AG04449 (cell line): ENCODE data around the gene TMEM178A.

Source experiments
- CTCF ChIA-PET: fragments of 350-600 bp; formaldehyde crosslinking; extraction: SDS; loops from one replicate; lab custom pipeline; 2021; ENCODE audit warnings: antibody characterized with exemption; lab: Yijun Ruan, JAX
- POLR2A ChIA-PET: fragments of 400-600, 350-600 bp; formaldehyde crosslinking; extraction: SDS; loops from one replicate; lab custom pipeline; 2020; ENCODE audit warnings: antibody characterized with exemption, inconsistent platforms; lab: Yijun Ruan, JAX
- DNase-seq: peaks from one replicate; pipeline ENCODE4 v3.0.0-alpha.2; 2010; ENCODE audit warnings: low read depth, low spot score
- H3K4me3 ChIP-seq: 2 replicates; pipeline ENCODE4 v1.5.1; 2011; ENCODE audit warnings: low read depth, mild to moderate bottlenecking, control low read depth, low read length
- TF ChIP-seq, protein P1 (sequence below): IDR thresholded peaks from one replicate; pipeline ENCODE4 v1.5.1; 2011; ENCODE audit warnings: mild to moderate bottlenecking, moderate library complexity, low read length, control low read depth, inconsistent platforms; ENCODE audit not compliant: insufficient read depth; ENCODE audit errors: missing control alignments

TMEM178A gene

DNA sequence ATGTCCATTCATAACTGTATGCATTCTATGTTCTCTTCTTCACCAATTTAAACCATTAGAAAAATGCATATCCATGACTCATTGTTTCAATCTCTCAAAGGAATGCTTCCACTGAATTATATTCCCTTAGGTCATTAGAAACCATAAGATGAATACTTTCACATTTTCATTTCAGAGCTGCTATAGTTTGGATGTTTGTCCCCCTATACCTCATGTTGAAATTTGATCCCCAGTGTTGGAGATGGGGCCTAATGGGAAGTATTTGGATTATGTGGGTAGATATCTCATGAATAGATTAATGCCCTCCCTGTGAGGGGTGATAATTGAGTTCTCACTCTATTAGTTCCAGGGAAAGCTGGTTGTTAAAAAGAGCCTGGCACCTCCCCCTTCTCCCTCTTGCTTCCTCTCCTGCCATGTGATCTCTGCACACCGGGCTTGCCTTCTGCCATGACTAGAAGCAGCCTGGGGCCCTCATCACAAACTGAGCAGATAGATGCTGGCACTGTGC lies 77.6 kb downstream of the TMEM178A start:
- TF ChIP-seq, protein P1, sequence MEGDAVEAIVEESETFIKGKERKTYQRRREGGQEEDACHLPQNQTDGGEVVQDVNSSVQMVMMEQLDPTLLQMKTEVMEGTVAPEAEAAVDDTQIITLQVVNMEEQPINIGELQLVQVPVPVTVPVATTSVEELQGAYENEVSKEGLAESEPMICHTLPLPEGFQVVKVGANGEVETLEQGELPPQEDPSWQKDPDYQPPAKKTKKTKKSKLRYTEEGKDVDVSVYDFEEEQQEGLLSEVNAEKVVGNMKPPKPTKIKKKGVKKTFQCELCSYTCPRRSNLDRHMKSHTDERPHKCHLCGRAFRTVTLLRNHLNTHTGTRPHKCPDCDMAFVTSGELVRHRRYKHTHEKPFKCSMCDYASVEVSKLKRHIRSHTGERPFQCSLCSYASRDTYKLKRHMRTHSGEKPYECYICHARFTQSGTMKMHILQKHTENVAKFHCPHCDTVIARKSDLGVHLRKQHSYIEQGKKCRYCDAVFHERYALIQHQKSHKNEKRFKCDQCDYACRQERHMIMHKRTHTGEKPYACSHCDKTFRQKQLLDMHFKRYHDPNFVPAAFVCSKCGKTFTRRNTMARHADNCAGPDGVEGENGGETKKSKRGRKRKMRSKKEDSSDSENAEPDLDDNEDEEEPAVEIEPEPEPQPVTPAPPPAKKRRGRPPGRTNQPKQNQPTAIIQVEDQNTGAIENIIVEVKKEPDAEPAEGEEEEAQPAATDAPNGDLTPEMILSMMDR, result no peak
- ChIA-PET POLR2A (interaction anchor here (0.6 to 0.9 kb wide), 2 partner anchors 9 to 128 kb away, joined by 3 read pairs; no protein-coding TSS in a partner anchor), CTCF (interaction anchor here (1.4 to 2.1 kb wide), 2 partner anchors 13 to 16 kb away, joined by 4 to 12 read pairs; no protein-coding TSS in a partner anchor)
- no peak overlapping the region for H3K4me3 ChIP-seq
- DNase-seq, result no peak

DNA sequence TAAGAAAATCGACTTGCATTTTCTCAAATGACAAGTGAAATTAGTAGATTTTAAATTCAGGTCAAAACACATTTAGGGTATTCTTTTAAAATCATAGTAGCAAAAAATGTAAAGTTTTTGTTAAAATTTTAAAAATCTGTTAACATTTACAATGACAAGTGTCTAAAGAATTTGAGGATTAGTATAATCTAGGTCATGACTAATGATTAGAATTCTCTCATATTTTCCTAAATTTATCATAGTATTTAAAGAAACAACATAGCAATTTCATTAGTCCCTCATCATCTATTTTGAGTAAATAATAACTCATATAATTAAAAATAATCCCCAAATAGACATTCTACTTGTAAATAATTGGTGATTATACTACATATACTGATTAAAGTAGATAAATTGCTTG lies 89.7 kb downstream of the TMEM178A start:
- no peak for DNase-seq
- TF ChIP-seq, protein P1, result no peak
- H3K4me3 ChIP-seq, result no peak overlapping the region
- CTCF ChIA-PET, result no interaction called here
- POLR2A ChIA-PET, result no interaction called here

GRCh38 chr2:39757156-39757555 lies 91.4 kb downstream of the TMEM178A start:
- CTCF ChIA-PET, result no interaction called here
- TF ChIP-seq, protein P1, result no peak
- DNase-seq, result no peak
- POLR2A ChIA-PET, result no interaction called here
- H3K4me3 ChIP-seq, result no peak overlapping the region

DNA sequence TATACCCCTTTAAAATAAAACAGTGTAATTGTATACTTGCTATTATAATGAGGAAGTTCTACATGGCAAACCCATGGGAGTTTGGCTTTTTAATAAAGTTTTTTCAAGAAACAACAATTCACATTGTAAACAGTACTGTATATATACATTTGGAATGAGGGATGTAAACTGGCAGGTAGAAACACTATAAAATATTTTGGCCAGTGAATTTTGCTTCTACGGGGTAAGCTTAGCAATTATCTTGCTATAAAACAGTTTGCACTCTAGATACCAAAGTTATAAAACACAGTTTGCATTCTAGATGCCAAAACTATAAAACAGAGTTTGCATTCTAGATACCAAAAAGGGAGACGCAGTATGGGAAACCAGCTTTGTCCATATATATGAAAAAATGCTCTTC lies 96.7 kb downstream of the TMEM178A start:
- TF ChIP-seq, protein P1, result no peak
- ChIA-PET POLR2A (no interaction called here), CTCF (no interaction called here)
- no peak overlapping the region for H3K4me3 ChIP-seq
- DNase-seq, result no peak
